ENCODE results near the gene WNT5A.

DNA sequence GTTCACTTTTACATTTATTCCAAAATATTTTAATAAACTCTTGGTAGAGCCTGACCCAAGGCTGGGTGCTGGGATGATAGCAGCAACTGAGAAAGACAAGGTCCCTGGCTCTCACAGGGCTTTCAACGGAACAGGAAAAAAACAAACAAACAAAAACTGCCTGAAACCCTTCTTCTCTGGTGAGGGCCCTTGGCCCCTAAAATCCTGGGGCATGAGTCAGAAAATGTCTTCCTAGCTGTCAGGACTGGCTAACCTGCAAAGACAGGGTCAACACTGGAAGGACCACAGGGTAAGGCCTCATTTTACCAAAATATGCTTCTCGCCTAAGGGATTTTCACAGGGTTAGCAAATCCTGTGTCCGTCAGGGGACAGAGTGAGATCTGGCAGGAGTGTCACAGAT lies 45.7 kb upstream of the WNT5A start:
- TF ChIP-seq, protein P1, sequence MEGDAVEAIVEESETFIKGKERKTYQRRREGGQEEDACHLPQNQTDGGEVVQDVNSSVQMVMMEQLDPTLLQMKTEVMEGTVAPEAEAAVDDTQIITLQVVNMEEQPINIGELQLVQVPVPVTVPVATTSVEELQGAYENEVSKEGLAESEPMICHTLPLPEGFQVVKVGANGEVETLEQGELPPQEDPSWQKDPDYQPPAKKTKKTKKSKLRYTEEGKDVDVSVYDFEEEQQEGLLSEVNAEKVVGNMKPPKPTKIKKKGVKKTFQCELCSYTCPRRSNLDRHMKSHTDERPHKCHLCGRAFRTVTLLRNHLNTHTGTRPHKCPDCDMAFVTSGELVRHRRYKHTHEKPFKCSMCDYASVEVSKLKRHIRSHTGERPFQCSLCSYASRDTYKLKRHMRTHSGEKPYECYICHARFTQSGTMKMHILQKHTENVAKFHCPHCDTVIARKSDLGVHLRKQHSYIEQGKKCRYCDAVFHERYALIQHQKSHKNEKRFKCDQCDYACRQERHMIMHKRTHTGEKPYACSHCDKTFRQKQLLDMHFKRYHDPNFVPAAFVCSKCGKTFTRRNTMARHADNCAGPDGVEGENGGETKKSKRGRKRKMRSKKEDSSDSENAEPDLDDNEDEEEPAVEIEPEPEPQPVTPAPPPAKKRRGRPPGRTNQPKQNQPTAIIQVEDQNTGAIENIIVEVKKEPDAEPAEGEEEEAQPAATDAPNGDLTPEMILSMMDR (tag by site-specific recombination; IDR thresholded peaks at IDR 0.05), result no peak
- no peak for TF ChIP-seq ZFP41 (tag by site-specific recombination; IDR thresholded peaks at IDR 0.05; ENCODE audit: borderline replicate concordance)
- no peak for TF ChIP-seq ZBTB8A (tag by site-specific recombination; IDR thresholded peaks at IDR 0.05)
- no peak for TF ChIP-seq HOXD13 (CRISPR knock-in tag; IDR thresholded peaks at IDR 0.05; ENCODE audit: borderline replicate concordance)
- TF ChIP-seq, protein P2, sequence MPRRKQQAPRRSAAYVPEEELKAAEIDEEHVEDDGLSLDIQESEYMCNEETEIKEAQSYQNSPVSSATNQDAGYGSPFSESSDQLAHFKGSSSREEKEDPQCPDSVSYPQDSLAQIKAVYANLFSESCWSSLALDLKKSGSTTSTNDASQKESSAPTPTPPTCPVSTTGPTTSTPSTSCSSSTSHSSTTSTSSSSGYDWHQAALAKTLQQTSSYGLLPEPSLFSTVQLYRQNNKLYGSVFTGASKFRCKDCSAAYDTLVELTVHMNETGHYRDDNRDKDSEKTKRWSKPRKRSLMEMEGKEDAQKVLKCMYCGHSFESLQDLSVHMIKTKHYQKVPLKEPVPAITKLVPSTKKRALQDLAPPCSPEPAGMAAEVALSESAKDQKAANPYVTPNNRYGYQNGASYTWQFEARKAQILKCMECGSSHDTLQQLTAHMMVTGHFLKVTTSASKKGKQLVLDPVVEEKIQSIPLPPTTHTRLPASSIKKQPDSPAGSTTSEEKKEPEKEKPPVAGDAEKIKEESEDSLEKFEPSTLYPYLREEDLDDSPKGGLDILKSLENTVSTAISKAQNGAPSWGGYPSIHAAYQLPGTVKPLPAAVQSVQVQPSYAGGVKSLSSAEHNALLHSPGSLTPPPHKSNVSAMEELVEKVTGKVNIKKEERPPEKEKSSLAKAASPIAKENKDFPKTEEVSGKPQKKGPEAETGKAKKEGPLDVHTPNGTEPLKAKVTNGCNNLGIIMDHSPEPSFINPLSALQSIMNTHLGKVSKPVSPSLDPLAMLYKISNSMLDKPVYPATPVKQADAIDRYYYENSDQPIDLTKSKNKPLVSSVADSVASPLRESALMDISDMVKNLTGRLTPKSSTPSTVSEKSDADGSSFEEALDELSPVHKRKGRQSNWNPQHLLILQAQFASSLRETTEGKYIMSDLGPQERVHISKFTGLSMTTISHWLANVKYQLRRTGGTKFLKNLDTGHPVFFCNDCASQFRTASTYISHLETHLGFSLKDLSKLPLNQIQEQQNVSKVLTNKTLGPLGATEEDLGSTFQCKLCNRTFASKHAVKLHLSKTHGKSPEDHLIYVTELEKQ (tag by site-specific recombination; IDR thresholded peaks at IDR 0.05; ENCODE audit: borderline replicate concordance), result no peak
- no peak for TF ChIP-seq ZNF175 (tag by site-specific recombination; IDR thresholded peaks at IDR 0.05)
- no peak for TF ChIP-seq ZNF768 (tag by site-specific recombination; IDR thresholded peaks at IDR 0.05)
- no peak for TF ChIP-seq ZNF169 (tag by site-specific recombination; IDR thresholded peaks at IDR 0.05)
- TF ChIP-seq YY1 (tag by site-specific recombination; IDR thresholded peaks at IDR 0.05), result no peak

Measured in HEK293 (cell line).